Cardiac muscle cell (in vitro differentiated cells and primary cell): ENCODE data around the gene SPATA7. TPM values are rescaled to one million over a fixed set of nuclear protein-coding genes. Genes with fewer than 3 reads are reported as not detected.

Source experiments
- DNase-seq, 2 donors: peaks; one replicate each; pipeline versions ENCODE4 v3.0.0 to v3.0.0-alpha.2; 2010 to 2017; ENCODE audit warnings: low read depth in 1 of 2, low spot score in 1 of 2
- H3K27ac ChIP-seq: fragments of 200-600 bp; sonication (generic); 2 replicates; pipeline ENCODE4 v1.5.1; 2016
- H3K27me3 ChIP-seq: fragments of 200-600 bp; sonication (generic); 2 replicates; pipeline ENCODE4 v1.6.0; 2016; ENCODE audit warnings: control low read depth
- H3K36me3 ChIP-seq: fragments of 200-600 bp; sonication (generic); 2 replicates; pipeline ENCODE4 v1.5.1; 2016; ENCODE audit warnings: control low read depth
- H3K4me1 ChIP-seq: fragments of 200-600 bp; sonication (generic); 2 replicates; pipeline ENCODE4 v1.8.1; 2017; ENCODE audit warnings: low read depth, mild to moderate bottlenecking, mixed run types
- H3K4me3 ChIP-seq: fragments of 200-600 bp; sonication (generic); 2 replicates; pipeline ENCODE4 v1.5.1; 2016; ENCODE audit warnings: mild to moderate bottlenecking
- H3K9me3 ChIP-seq: fragments of 200-600 bp; sonication (generic); 2 replicates; pipeline ENCODE4 v1.5.1; 2017; ENCODE audit warnings: low read depth, mild to moderate bottlenecking, control low read depth
- CTCF ChIP-seq: IDR thresholded peaks from 2 replicates; pipeline ENCODE4 v1.5.1; 2012; ENCODE audit warnings: low read depth, mild to moderate bottlenecking, low read length
- polyA plus RNA-seq: library from polyadenylated mRNA; unstranded; fragments of >200 nt; fragmentation: Nextera tagmentation; extraction: Ambion mirVana; gene quantifications from 2 replicates; pipeline ENCODE4 v1.2.1, GENCODE V29; 2016
- total RNA-seq: library from RNA; depleted of rRNA; stranded (reverse); fragments of >200 nt; gene quantifications from 2 replicates; pipeline ENCODE4 v1.2.3, GENCODE V29; 2016

SPATA7 gene
- total and polyA plus RNA-seq, 2 experiments from 2014 or later = 19.1 to 38.5 TPM

GRCh38 chr14:88426271-88426670, 40.8 kb downstream of the SPATA7 start:
- peaks cover 16% of the 10 kb centered on the region for H3K36me3 ChIP-seq
- H3K4me1 ChIP-seq = peaks cover 7% of the 10 kb centered on the region
- H3K4me3 ChIP-seq = no peak overlapping the region
- no peak for TF ChIP-seq CTCF
- H3K9me3 ChIP-seq = no peaks in the 10 kb centered on the region
- peak in 1 of 2 donors; percentile 15 for DNase-seq
- no peaks in the 10 kb centered on the region for H3K27me3 ChIP-seq
- H3K27ac ChIP-seq = no peak overlapping the region

- H3K4me3 ChIP-seq = no peak overlapping the region
- H3K9me3 ChIP-seq = no peaks in the 10 kb centered on the region
- H3K27me3 ChIP-seq = no peaks in the 10 kb centered on the region
- peaks cover 21% of the 10 kb centered on the region for H3K36me3 ChIP-seq
- DNase-seq = no peak
- no peaks in the 10 kb centered on the region for H3K4me1 ChIP-seq
- no peak for TF ChIP-seq CTCF
- H3K27ac ChIP-seq = no peak overlapping the region
Observed at GRCh38 chr14:88430976-88431375, 45.5 kb downstream of the SPATA7 start.

- H3K4me3 ChIP-seq = no peak overlapping the region
- no peak for TF ChIP-seq CTCF
- H3K9me3 ChIP-seq = no peaks in the 10 kb centered on the region
- H3K36me3 ChIP-seq = peaks cover 9% of the 10 kb centered on the region
- H3K4me1 ChIP-seq = no peaks in the 10 kb centered on the region
- H3K27ac ChIP-seq = no peak overlapping the region
- DNase-seq = no peak
- H3K27me3 ChIP-seq = no peaks in the 10 kb centered on the region
Observed at GRCh38 chr14:88437658-88438057, 52.2 kb downstream of the SPATA7 start.

GRCh38 chr14:88439088-88439487, 53.6 kb downstream of the SPATA7 start:
- no peaks in the 10 kb centered on the region for H3K9me3 ChIP-seq
- no peak overlapping the region for H3K27ac ChIP-seq
- no peak overlapping the region for H3K4me3 ChIP-seq
- no peaks in the 10 kb centered on the region for H3K4me1 ChIP-seq
- no peak for DNase-seq
- H3K36me3 ChIP-seq = peaks cover 6% of the 10 kb centered on the region
- no peak for TF ChIP-seq CTCF
- no peaks in the 10 kb centered on the region for H3K27me3 ChIP-seq

DNA sequence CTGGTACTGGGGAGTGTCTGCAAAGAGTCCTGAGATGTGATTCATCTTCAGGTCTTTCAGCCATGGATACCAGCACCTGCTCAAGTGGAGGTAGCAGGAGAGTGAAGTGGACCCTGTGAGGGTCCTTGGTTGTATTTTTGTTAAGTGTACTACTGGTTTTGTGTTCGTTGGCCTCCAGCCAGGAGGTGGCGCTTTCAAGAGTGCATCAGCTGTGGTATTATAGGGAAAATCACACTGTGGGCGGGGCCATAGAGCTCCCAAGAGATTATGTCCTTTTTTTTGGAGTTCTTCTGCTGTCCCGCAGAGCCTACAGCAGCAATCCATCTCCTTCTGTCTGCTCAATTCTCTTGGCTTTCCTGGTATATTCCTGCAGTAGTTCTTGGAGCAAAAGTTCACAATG, 66.8 kb downstream of the SPATA7 start:
- H3K9me3 ChIP-seq = no peaks in the 10 kb centered on the region
- no peaks in the 10 kb centered on the region for H3K4me1 ChIP-seq
- H3K27me3 ChIP-seq = no peaks in the 10 kb centered on the region
- no peaks in the 10 kb centered on the region for H3K36me3 ChIP-seq
- H3K27ac ChIP-seq = no peak overlapping the region
- no peak for TF ChIP-seq CTCF
- DNase-seq = no peak
- H3K4me3 ChIP-seq = no peak overlapping the region

- no peak overlapping the region for H3K4me3 ChIP-seq
- H3K9me3 ChIP-seq = no peaks in the 10 kb centered on the region
- no peaks in the 10 kb centered on the region for H3K4me1 ChIP-seq
- H3K27ac ChIP-seq = no peak overlapping the region
- TF ChIP-seq CTCF = no peak
- H3K27me3 ChIP-seq = no peaks in the 10 kb centered on the region
- no peaks in the 10 kb centered on the region for H3K36me3 ChIP-seq
- DNase-seq = no peak
Observed at GRCh38 chr14:88454886-88455285, 69.4 kb downstream of the SPATA7 start.
